ENCODE results near the gene UQCRC2.
"Not testable (repeated sequence)": the region's sequence is repeated elsewhere in the genome, so short reads cannot be mapped to it uniquely, and the experiment has no call there.

The UQCRC2 gene

DNA sequence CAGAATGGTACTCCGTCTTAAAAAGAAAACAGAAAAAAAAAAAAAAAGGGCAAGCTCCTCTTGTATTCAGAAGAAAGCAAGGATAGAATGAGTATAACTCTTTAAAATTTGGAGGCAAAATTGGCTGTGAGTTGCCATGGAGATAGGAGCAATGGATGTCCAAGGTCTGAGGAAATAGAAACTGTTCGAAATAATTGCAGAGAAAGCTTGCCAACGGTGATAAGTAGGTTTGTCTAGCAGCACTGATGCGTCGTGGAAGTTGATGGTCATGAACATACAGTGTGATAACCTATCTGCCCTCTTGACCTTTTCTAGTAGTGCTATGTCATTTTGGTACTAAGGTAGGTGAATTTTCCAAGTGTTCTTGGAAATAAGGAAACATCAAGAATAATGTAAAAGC, 57.7 kb downstream of the UQCRC2 start:
- DNase-seq (ENCODE audit: low spot score): no peak

GRCh38 chr16:22012241-22012640, 59.1 kb downstream of the UQCRC2 start:
- no peak for DNase-seq (ENCODE audit: low spot score)

DNA sequence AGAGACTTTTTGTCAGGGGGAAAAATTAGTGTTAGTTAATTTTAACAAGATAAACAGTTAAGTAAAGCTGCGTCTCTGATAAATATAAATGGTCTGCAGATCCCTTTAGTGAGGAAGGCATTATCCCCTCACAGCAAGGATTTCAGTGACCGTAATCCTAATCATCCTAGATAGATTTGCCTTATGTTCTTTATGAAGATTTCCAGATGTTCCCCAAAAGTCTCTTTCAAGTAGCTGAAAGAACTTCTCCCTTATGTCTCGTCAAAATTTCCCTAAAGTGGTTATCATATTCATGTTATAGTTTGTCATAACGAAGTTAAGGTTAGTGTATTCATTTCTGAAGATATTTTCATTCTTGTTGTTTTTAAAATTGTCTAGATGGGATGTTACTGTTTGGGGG, 60.3 kb downstream of the UQCRC2 start:
- DNase-seq (ENCODE audit: low spot score): no peak

GRCh38 chr16:22014271-22014873, 61.2 kb downstream of the UQCRC2 start:
- no peak for DNase-seq (ENCODE audit: low spot score)

DNA sequence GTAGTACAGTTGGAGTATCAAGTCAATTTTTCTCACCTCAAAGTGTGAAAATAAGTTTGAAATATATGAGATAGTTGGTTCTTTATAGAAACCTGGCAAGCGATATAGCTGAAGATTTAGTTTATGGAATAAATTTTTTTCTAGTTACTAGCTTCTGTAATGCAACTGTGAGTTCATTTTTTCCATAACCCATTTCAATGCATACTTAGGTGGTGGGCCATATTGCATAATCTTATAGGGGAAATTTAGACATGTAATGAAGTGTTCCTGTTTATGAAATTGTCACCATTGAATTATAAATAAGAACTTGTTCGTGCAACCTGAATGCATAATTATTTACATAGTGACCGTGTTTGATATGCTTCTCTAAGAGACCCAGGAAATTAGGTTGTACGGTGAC, 63.8 kb downstream of the UQCRC2 start:
- DNase-seq (ENCODE audit: low spot score): no peak

DNA sequence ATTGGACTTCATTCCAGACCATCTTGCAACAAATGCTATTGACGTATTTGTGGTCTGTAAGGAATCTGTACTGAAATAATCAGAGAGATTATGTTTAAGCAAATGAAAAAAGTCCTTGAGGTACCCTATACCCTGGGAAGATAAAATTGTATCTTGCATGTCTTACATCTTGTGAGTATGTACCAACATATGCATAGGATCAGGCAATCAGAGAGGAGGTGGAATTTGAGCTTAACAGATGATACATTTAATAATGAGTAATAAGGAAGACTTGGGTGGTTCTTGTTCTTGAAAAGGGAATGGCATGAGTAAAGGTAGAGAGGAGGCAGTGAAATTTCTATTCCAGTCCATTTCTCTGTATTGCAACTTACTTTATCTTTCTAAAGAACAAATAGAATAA, 65.4 kb downstream of the UQCRC2 start:
- DNase-seq (ENCODE audit: low spot score): no peak

GRCh38 chr16:22022151-22022550, 69.0 kb downstream of the UQCRC2 start:
- no peak for DNase-seq (ENCODE audit: low spot score)

DNA sequence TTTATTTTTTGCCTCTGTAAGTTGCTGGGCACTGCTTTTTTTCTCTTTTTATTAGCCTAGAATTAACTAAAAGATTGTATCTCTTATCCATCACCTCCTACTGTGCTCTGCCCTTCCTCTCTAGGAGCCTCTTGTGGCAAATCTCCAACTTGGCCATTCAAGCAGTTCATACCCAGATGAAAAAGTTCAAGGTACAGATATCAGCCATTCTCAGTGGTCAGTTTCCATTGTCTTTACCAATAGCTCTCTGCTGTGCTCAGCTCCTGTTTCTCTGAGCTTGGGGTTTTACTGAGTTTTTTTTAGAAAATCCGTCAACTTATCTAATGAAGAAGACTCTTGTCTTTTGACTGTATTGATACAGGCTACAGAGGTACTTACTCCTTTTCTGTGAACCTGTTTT, 70.3 kb downstream of the UQCRC2 start:
- no peak for DNase-seq (ENCODE audit: low spot score)

DNA sequence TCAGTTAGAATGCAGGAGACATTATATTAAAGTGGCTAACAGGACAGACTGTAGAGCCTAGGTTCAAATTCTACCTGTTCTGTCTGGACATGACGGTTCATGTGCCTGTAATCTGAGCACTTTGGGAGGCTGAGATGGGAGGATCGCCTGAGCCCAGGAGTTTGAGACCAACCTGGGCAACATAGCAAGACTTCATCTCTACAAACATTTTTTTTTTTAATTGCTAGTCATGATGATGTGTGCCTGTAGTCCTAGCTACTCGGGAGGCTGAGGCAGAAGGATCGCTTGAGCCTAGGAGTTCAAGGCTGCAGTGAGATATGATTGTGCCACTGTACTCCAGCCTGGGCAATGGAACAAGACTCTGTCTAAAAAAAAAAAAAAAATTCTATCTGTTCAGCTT, 71.6 kb downstream of the UQCRC2 start:
- not testable (repeated sequence) for DNase-seq (ENCODE audit: low spot score)

GRCh38 chr16:22027633-22028032, 74.5 kb downstream of the UQCRC2 start:
- no peak for DNase-seq (ENCODE audit: low spot score)

GRCh38 chr16:22029632-22030031, 76.5 kb downstream of the UQCRC2 start:
- no peak for DNase-seq (ENCODE audit: low spot score)

- DNase-seq (ENCODE audit: low spot score): no peak
Observed at GRCh38 chr16:22030087-22030812, 77.1 kb downstream of the UQCRC2 start.

DNA sequence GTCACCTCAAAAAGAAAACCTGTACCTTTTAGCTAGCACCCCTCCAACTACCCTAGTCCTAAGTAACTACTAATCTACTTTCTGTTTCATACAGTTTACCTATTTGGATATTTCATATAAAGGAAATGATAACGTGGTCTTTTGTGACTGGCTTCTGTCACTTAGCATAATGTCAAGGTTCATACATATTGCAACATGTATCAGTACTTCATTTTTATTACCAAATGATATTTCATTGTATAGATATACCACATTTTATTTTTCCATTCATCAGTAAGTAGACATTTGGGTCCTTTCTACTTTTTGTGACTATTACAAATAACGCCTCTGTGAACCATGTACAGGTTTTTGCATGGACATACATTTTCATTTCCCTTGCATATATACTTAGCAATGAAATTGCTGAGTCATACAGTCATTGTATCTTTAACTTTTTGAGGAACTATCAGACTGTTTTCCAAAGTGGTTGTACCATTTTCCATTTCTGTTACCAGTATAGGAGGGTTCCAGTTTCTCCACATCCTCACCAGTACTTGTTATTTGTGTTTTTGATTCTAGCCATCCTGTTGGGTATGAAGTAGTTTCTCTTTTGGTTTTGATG, 78.4 kb downstream of the UQCRC2 start:
- DNase-seq (ENCODE audit: low spot score): no peak

All from CD4-positive, alpha-beta T cell treated with Interleukin-2 at 100 ng/mL for 4 hours (primary cell).